OCI-LY1 (cell line): Measurements from ENCODE around the gene ARL8B.

Experiments used
- H2AFZ ChIP-seq: fragments of 200-600 bp; sonication (generic), shearing (Covaris generic); 2 replicates; pipeline ENCODE4 v1.6.0; 2014; ENCODE audit warnings: antibody characterized with exemption, mild to moderate bottlenecking, low read length
- H3F3A ChIP-seq: fragments of 200-600 bp; sonication (generic), shearing (Covaris generic); 2 replicates; pipeline ENCODE4 v1.6.0; 2014; ENCODE audit warnings: mild to moderate bottlenecking, antibody characterized with exemption, low read length, moderate library complexity; ENCODE audit not compliant: insufficient read depth
- H3K27ac ChIP-seq: fragments of 200-600 bp; sonication (generic); 2 replicates; pipeline ENCODE4 v1.5.1; 2014; ENCODE audit warnings: low read length, mixed run types, mild to moderate bottlenecking, low read depth; ENCODE audit not compliant: poor library complexity, severe bottlenecking
- H3K27me3 ChIP-seq: fragments of 200-600 bp; sonication (generic); 2 replicates; pipeline ENCODE4 v1.6.0; 2014; ENCODE audit warnings: antibody characterized with exemption, mild to moderate bottlenecking, low read length, moderate library complexity; ENCODE audit not compliant: insufficient read depth
- H3K36me3 ChIP-seq: fragments of 200-600 bp; sonication (generic); 2 replicates; pipeline ENCODE4 v1.6.1; 2014; ENCODE audit warnings: mild to moderate bottlenecking, antibody characterized with exemption, low read length, moderate library complexity, mixed read lengths; ENCODE audit not compliant: insufficient read depth
- H3K4me1 ChIP-seq: fragments of 200-600 bp; sonication (generic); 2 replicates; pipeline ENCODE4 v1.5.1; 2014; ENCODE audit warnings: mild to moderate bottlenecking, low read length, moderate library complexity; ENCODE audit not compliant: insufficient read depth, severe bottlenecking
- H3K4me2 ChIP-seq: fragments of 200-600 bp; sonication (generic), shearing (Covaris generic); 2 replicates; pipeline ENCODE4 v1.6.1; 2014; ENCODE audit warnings: low read length
- H3K4me3 ChIP-seq: fragments of 200-600 bp; sonication (generic); 2 replicates; pipeline ENCODE4 v1.5.1; 2014; ENCODE audit warnings: low read length, low read depth, mild to moderate bottlenecking, mixed read lengths; ENCODE audit not compliant: poor library complexity, severe bottlenecking
- H3K79me2 ChIP-seq: fragments of 200-600 bp; shearing (Covaris generic); 2 replicates; pipeline ENCODE4 v1.6.1; 2016; ENCODE audit warnings: mixed run types, low read length, mixed read lengths; ENCODE audit not compliant: insufficient read depth
- H3K9ac ChIP-seq: fragments of 200-600 bp; sonication (generic), shearing (Covaris generic); 2 replicates; pipeline ENCODE4 v1.6.1; 2014; ENCODE audit warnings: mild to moderate bottlenecking, low read length, mixed read lengths
- H3K9me2 ChIP-seq: fragments of 200-600 bp; sonication (generic), shearing (Covaris generic); 2 replicates; pipeline ENCODE4 v1.6.1; 2014; ENCODE audit warnings: low read depth, mild to moderate bottlenecking, low read length, mixed read lengths
- H3K9me3 ChIP-seq: fragments of 200-600 bp; shearing (Covaris generic); 2 replicates; pipeline ENCODE4 v1.6.1; 2014; ENCODE audit warnings: low read length, mixed read lengths
- H4K20me1 ChIP-seq: fragments of 200-600 bp; sonication (generic), shearing (Covaris generic); 2 replicates; pipeline ENCODE4 v1.6.0; 2016; ENCODE audit warnings: mild to moderate bottlenecking, low read length; ENCODE audit not compliant: insufficient read depth
- EZH2 ChIP-seq: fragments of 200-600 bp; sonication (generic), shearing (Covaris generic); IDR thresholded peaks from 2 replicates; pipeline ENCODE4 v1.8.0; 2017; ENCODE audit warnings: borderline replicate concordance, mixed run types, mild to moderate bottlenecking, antibody characterized with exemption, low read length, moderate library complexity, mixed read lengths
- TF ChIP-seq, protein P1 (sequence below): fragments of 200-600 bp; sonication (generic), shearing (Covaris generic); IDR thresholded peaks from 2 replicates; pipeline ENCODE4 v1.5.1; 2017; ENCODE audit warnings: mild to moderate bottlenecking, antibody characterized with exemption, low read length, moderate library complexity, mixed read lengths

Gene ARL8B

DNA sequence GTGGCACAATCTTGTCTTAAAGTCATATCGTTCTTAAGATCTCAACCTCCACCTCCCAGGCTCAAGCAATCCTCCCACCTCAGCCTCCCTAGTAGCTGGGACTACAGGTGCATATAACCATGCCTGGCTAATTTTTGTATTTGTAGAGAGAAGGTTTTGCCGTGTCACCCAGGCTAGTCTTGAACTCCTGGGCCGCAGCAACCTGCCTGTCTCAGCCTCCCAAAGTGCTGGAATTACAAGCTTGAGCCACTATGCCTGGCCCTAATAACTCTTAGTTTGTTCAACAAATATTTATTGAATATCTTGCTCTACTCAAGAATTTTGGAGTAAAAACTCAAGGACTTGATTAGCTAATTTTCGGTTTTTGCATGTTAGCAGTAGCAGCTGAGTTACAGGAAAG is 46.0 kb downstream of the ARL8B start:
- Histone ChIP-seq H3K9me2 (no peaks in the 10 kb centered on the region), H3K9ac (no peak overlapping the region), H3K36me3 (peaks cover 19% of the 10 kb centered on the region), H4K20me1 (no peaks in the 10 kb centered on the region), H3K79me2 (peaks cover 62% of the 10 kb centered on the region), H3K4me3 (no peak overlapping the region), H2AFZ (no peak overlapping the region), H3K27me3 (no peaks in the 10 kb centered on the region), H3F3A (no peaks in the 10 kb centered on the region), H3K4me2 (no peak overlapping the region), H3K9me3 (no peaks in the 10 kb centered on the region), H3K4me1 (peaks cover 17% of the 10 kb centered on the region), H3K27ac (no peak overlapping the region)
- TF ChIP-seq EZH2: no peak
- TF ChIP-seq, protein P1, sequence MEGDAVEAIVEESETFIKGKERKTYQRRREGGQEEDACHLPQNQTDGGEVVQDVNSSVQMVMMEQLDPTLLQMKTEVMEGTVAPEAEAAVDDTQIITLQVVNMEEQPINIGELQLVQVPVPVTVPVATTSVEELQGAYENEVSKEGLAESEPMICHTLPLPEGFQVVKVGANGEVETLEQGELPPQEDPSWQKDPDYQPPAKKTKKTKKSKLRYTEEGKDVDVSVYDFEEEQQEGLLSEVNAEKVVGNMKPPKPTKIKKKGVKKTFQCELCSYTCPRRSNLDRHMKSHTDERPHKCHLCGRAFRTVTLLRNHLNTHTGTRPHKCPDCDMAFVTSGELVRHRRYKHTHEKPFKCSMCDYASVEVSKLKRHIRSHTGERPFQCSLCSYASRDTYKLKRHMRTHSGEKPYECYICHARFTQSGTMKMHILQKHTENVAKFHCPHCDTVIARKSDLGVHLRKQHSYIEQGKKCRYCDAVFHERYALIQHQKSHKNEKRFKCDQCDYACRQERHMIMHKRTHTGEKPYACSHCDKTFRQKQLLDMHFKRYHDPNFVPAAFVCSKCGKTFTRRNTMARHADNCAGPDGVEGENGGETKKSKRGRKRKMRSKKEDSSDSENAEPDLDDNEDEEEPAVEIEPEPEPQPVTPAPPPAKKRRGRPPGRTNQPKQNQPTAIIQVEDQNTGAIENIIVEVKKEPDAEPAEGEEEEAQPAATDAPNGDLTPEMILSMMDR: no peak

- Histone ChIP-seq H3K4me1 (peaks cover 17% of the 10 kb centered on the region), H3K9ac (no peak overlapping the region), H3K27ac (no peak overlapping the region), H2AFZ (no peak overlapping the region), H3F3A (no peaks in the 10 kb centered on the region), H3K27me3 (no peaks in the 10 kb centered on the region), H3K4me2 (no peak overlapping the region), H4K20me1 (no peaks in the 10 kb centered on the region), H3K79me2 (peaks cover 46% of the 10 kb centered on the region), H3K9me2 (no peaks in the 10 kb centered on the region), H3K9me3 (no peaks in the 10 kb centered on the region), H3K36me3 (peaks cover 32% of the 10 kb centered on the region), H3K4me3 (no peak overlapping the region)
- TF ChIP-seq, protein P1: no peak
- no peak for TF ChIP-seq EZH2
Measured at GRCh38 chr3:5169807-5170206, 47.7 kb downstream of the ARL8B start.

DNA sequence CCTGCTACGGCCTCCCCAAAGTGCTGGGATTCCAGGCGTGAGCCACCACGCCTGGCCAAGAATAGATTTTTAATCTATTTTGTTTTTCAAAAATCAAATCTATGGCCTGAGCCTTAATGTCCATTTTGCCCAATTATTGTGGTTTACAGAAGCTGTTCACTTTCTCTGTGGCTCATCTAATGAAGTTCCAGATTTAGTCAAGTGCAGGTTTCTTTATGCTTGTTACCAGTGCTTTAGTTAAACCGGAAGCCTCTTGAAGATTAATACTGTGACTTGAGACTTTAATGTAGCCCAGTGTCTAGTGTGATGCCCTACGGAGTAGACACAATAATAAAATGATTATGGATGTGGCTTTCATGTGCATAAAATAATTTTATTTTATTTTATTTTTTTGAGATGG is 48.9 kb downstream of the ARL8B start:
- peaks cover 44% of the 10 kb centered on the region for H3K36me3 ChIP-seq

More for the DNA sequence above, 48.9 kb downstream of the ARL8B start:
- TF ChIP-seq, protein P1: no peak
- TF ChIP-seq EZH2: no peak
- Histone ChIP-seq H3K4me1 (peaks cover 17% of the 10 kb centered on the region), H3K27ac (no peak overlapping the region), H3K27me3 (no peaks in the 10 kb centered on the region), H3K79me2 (peaks cover 35% of the 10 kb centered on the region), H3F3A (no peaks in the 10 kb centered on the region), H3K4me3 (no peak overlapping the region), H3K9me2 (no peaks in the 10 kb centered on the region), H2AFZ (no peak overlapping the region), H3K9me3 (no peaks in the 10 kb centered on the region), H3K4me2 (no peak overlapping the region), H4K20me1 (no peaks in the 10 kb centered on the region), H3K9ac (no peak overlapping the region)
